Natural killer cell (primary cell): ENCODE measurements around the gene DACH1. TPM values are rescaled to one million over a fixed set of nuclear protein-coding genes. Genes with fewer than 3 reads are reported as not detected.

Experiments
- ATAC-seq, 3 donors: fragments of 150-1000 bp in 2 of 3; fragments of 200-7000 bp in 1 of 3; cut with Tn5 transposase; 1 replicate in 1 of 3; 2 replicates in 2 of 3; pipeline ENCODE4 v1.10.0; 2021; ENCODE audit warnings: mild to moderate bottlenecking in 2 of 3, moderate library complexity in 2 of 3
- DNase-seq, 2 donors: peaks; one replicate each; pipeline versions ENCODE4 v3.0.0 to v3.0.0-alpha.2; 2013 to 2021; ENCODE audit warnings: mixed read lengths in 1 of 2
- H3K27ac ChIP-seq: one replicate; pipeline ENCODE4 v1.5.1; 2013; ENCODE audit warnings: mild to moderate bottlenecking, low read length
- H3K27me3 ChIP-seq: one replicate; pipeline ENCODE4 v1.6.1; 2013; ENCODE audit warnings: low read length; ENCODE audit not compliant: control insufficient read depth, insufficient read depth
- H3K36me3 ChIP-seq: one replicate; pipeline ENCODE4 v1.6.1; 2013; ENCODE audit warnings: low read length; ENCODE audit not compliant: control insufficient read depth, insufficient read depth
- H3K4me1 ChIP-seq: one replicate; pipeline ENCODE4 v1.6.1; 2013; ENCODE audit warnings: low read length; ENCODE audit not compliant: control insufficient read depth, insufficient read depth
- H3K4me3 ChIP-seq: one replicate; pipeline ENCODE4 v1.5.1; 2013; ENCODE audit warnings: low read length
- H3K9me3 ChIP-seq: one replicate; pipeline ENCODE4 v1.6.1; 2013; ENCODE audit warnings: low read length; ENCODE audit not compliant: control insufficient read depth, insufficient read depth
- H3K27ac Mint-ChIP-seq, 2 donors: one replicate each; pipeline ENCODE4 v1.8.0; 2022; ENCODE audit warnings: mild to moderate bottlenecking in 2 of 2, mixed read lengths in 2 of 2, moderate library complexity in 1 of 2
- H3K27me3 Mint-ChIP-seq, 2 donors: one replicate each; pipeline ENCODE4 v1.8.0; 2022; ENCODE audit warnings: low read depth in 2 of 2, mixed read lengths in 2 of 2
- H3K36me3 Mint-ChIP-seq: one replicate; pipeline ENCODE4 v1.8.0; 2022; ENCODE audit warnings: mixed read lengths
- H3K4me1 Mint-ChIP-seq, 2 donors: one replicate each; pipeline ENCODE4 v1.8.0; 2022; ENCODE audit warnings: mixed read lengths in 2 of 2
- H3K4me3 Mint-ChIP-seq: one replicate; pipeline ENCODE4 v1.8.0; 2022; ENCODE audit warnings: mild to moderate bottlenecking, moderate library complexity, mixed read lengths
- H3K9me3 Mint-ChIP-seq, 2 donors: one replicate each; pipeline ENCODE4 v1.8.0; 2022; ENCODE audit warnings: mixed read lengths in 2 of 2
- WGBS: methylation state at CpG from one replicate; pipeline ENCODE4 v1.1.7; 2013; ENCODE audit warnings: missing lambda C conversion rate; ENCODE audit not compliant: insufficient coverage; 5-methylcytosine and 5-hydroxymethylcytosine counted together
- intact Hi-C: fragments of 100-400 bp; cut with micrococcal nuclease; formaldehyde crosslinking; loops from one replicate; pipeline ENCODE4 v1.14.2; 2022
- total RNA-seq, 4 donors: library from RNA; stranded (reverse); fragments of 120-200 nt in 1 of 4; gene quantifications; one replicate each; pipeline versions ENCODE4 v1.2.3 to v1.2.4, GENCODE V29; 2013 to 2022
- TF ChIP-seq, protein P1 (sequence below): fragments of 200-600 bp; IDR thresholded peaks from one replicate; pipeline ENCODE4 v1.8.0; 2022; ENCODE audit warnings: antibody characterized with exemption

The DACH1 gene
- 1 to 10 TPM in 1 of 3 donors, under 1 TPM in 2; 0.29 to 2.3 (median 0.49) TPM for total RNA-seq
- total RNA-seq (2013): 1.2 TPM

- H3K36me3 ChIP-seq: no peaks in the 10 kb centered on the region
- H3K27ac ChIP-seq: no peak within 1 kb of the TSS
- 6% methylated on average over 20 of the region's 30 CpGs for WGBS
- no peaks in the 10 kb centered on the region for H3K9me3 ChIP-seq
- Mint-ChIP-seq H3K36me3 (peaks cover 10% of the 10 kb centered on the region), H3K27ac (peak within 1 kb of the TSS in 1 of 2 donors; percentile 46), H3K9me3 (no peaks in the 10 kb centered on the region), H3K4me1 (peaks cover 23 to 26% of the 10 kb centered on the region in 2 donors), H3K4me3 (peak within 1 kb of the TSS; percentile 81), H3K27me3 (peaks cover 34 to 51% of the 10 kb centered on the region in 2 donors)
- DNase-seq (peak in 1 of 2 donors; percentile 47), ATAC-seq (peak; percentile 62 to 63 (median 62))
- TF ChIP-seq, protein P1, sequence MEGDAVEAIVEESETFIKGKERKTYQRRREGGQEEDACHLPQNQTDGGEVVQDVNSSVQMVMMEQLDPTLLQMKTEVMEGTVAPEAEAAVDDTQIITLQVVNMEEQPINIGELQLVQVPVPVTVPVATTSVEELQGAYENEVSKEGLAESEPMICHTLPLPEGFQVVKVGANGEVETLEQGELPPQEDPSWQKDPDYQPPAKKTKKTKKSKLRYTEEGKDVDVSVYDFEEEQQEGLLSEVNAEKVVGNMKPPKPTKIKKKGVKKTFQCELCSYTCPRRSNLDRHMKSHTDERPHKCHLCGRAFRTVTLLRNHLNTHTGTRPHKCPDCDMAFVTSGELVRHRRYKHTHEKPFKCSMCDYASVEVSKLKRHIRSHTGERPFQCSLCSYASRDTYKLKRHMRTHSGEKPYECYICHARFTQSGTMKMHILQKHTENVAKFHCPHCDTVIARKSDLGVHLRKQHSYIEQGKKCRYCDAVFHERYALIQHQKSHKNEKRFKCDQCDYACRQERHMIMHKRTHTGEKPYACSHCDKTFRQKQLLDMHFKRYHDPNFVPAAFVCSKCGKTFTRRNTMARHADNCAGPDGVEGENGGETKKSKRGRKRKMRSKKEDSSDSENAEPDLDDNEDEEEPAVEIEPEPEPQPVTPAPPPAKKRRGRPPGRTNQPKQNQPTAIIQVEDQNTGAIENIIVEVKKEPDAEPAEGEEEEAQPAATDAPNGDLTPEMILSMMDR: no peak
- peaks cover 28% of the 10 kb centered on the region for H3K4me1 ChIP-seq
- H3K27me3 ChIP-seq: peaks cover 12% of the 10 kb centered on the region
- intact Hi-C loops: no loop called here
- H3K4me3 ChIP-seq: peak within 1 kb of the TSS; percentile 56
These were observed at the start of gene DACH1 for GRCh38 chr13:71867131-71867814. Gene DACH1, minus strand, starts transcription at chr13:71867204.

DNA sequence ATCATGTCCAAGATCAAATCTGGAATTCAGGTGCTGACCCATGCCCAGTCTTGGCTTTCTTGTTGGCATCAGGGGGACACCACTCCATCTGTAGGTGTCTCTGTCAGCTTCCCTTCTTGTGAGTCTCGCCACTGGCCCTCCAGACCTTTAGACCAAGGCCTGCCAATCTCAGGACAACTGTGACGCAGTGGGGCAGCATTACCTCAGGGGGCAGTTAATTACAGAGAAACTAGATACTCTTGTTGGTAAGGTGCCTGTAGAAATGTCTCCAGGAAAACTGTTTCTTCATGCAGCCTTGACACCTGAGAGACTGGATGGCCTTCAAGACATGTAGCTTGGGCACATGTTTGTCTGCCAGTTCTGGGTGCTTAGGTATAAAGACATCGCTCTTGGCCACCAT lies 46.7 kb upstream of the DACH1 start:
- DNase-seq: no peak
- Histone ChIP-seq H3K4me1 (no peaks in the 10 kb centered on the region), H3K27me3 (no peaks in the 10 kb centered on the region), H3K4me3 (no peak overlapping the region), H3K9me3 (no peaks in the 10 kb centered on the region), H3K36me3 (no peaks in the 10 kb centered on the region), H3K27ac (no peak overlapping the region)
- Mint-ChIP-seq H3K4me1 (no peaks in the 10 kb centered on the region), H3K36me3 (no peaks in the 10 kb centered on the region), H3K27me3 (no peaks in the 10 kb centered on the region), H3K9me3 (peaks cover 0 to 4% of the 10 kb centered on the region in 2 donors), H3K4me3 (no peak overlapping the region), H3K27ac (no peak overlapping the region)
- intact Hi-C loops: no loop called here
- 92% methylated on average over 3 of the region's 3 CpGs for WGBS
- no peak for ATAC-seq
- TF ChIP-seq, protein P1: no peak

DNA sequence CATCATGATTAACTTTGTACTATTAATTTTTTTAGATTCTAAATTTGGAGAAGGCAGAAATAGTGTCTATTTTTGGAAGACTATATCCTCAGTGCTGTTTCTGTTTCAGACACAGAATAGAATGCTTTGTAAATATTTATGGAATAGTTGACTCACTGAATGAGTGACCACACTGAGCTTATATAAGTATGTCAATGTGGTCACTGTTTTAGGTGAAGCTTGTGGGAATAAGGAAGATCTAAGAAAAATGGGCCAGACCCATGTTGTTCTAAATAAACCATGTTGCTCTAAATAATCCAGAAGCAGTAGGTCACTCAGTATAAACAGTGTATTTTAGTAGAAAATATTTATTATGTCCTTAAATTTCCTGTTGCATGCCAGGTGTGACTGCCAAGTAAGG lies 45.5 kb upstream of the DACH1 start:
- no peak for ATAC-seq

More for the DNA sequence above, 45.5 kb upstream of the DACH1 start:
- H3K9me3 Mint-ChIP-seq: peaks cover 0 to 1% of the 10 kb centered on the region in 2 donors
- no peaks in the 10 kb centered on the region for H3K36me3 Mint-ChIP-seq
- Histone ChIP-seq H3K9me3 (no peaks in the 10 kb centered on the region), H3K27ac (no peak overlapping the region), H3K4me3 (no peak overlapping the region), H3K4me1 (no peaks in the 10 kb centered on the region), H3K27me3 (no peaks in the 10 kb centered on the region), H3K36me3 (no peaks in the 10 kb centered on the region)
- H3K4me3 Mint-ChIP-seq: no peak overlapping the region
- TF ChIP-seq, protein P1: no peak
- no peaks in the 10 kb centered on the region for H3K27me3 Mint-ChIP-seq
- DNase-seq: no peak
- intact Hi-C loops: no loop called here
- no peaks in the 10 kb centered on the region for H3K4me1 Mint-ChIP-seq
- H3K27ac Mint-ChIP-seq: no peak overlapping the region
